GM12878 (cell line): ENCODE measurements around the gene SNX30. TPM values are rescaled to one million over a fixed set of nuclear protein-coding genes. Genes with fewer than 3 reads are reported as not detected.

Source experiments
- ATAC-seq: fragments of 200-7000 bp; cut with Tn5 transposase; 3 replicates; pipeline ENCODE4 v1.9.1; 2020; ENCODE audit warnings: mild to moderate bottlenecking, moderate library complexity
- BruUV-seq: library from RNA; stranded (reverse); fragments of 400-500 nt; replicated peaks from 2 replicates; lab custom pipeline; 2021; lab: Mats Ljungman, UMichigan
- CTCF ChIA-PET: fragments of 300-600 bp; sonication (Branson Sonifier 250); formaldehyde crosslinking; extraction: SDS; loops from one replicate; lab custom pipeline; 2021; ENCODE audit warnings: inconsistent platforms; lab: Yijun Ruan, JAX
- POLR2A ChIA-PET: fragments of 350-600 bp; formaldehyde crosslinking; extraction: SDS; loops from one replicate; lab custom pipeline; 2021; ENCODE audit warnings: inconsistent platforms; lab: Charles Lee
- RAD21 ChIA-PET: fragments of 300-600 bp; sonication (Branson Sonifier 250); formaldehyde crosslinking; loops from one replicate; lab custom pipeline; 2023; ENCODE audit warnings: antibody characterized with exemption; ENCODE audit not compliant: unreplicated experiment; lab: Charles Lee
- SMC1A ChIA-PET: fragments of 300-600 bp; sonication (Branson Sonifier 250); formaldehyde crosslinking; loops from one replicate; lab custom pipeline; 2023; ENCODE audit not compliant: unreplicated experiment, uncharacterized antibody; lab: Charles Lee
- DNase-seq: peaks from one replicate; pipeline ENCODE4 v3.0.0-alpha.2; 2011; ENCODE audit warnings: low read depth, low spot score
- FAIRE-seq: peaks from 3 replicates; lab custom pipeline; 2011; peaks lifted over from hg19 to GRCh38; lab: Jason Lieb, UNC
- H2AFZ ChIP-seq: 2 replicates; pipeline ENCODE4 v1.6.0; 2011; ENCODE audit warnings: low read depth, low read length, control low read depth; ENCODE audit not compliant: control insufficient read depth
- H3K27ac ChIP-seq: 2 replicates; pipeline ENCODE4 v1.5.1; 2011; ENCODE audit warnings: control low read depth; ENCODE audit not compliant: control insufficient read depth, insufficient read depth
- H3K27me3 ChIP-seq, 2 experiments: replicated peaks in 1 of 2; 2 replicates each; pipeline versions ENCODE4 v1.6.0 to v1.6.1; 2011; ENCODE audit warnings: low read length in 1 of 2; ENCODE audit not compliant: control insufficient read depth in 2 of 2, insufficient read depth in 2 of 2
- H3K36me3 ChIP-seq, 2 experiments: 2 replicates each; pipeline ENCODE4 v1.5.1; 2011; ENCODE audit warnings: low read length in 1 of 2; ENCODE audit not compliant: control insufficient read depth in 2 of 2, insufficient read depth in 2 of 2
- H3K4me1 ChIP-seq: 2 replicates; pipeline ENCODE4 v1.6.1; 2011; ENCODE audit warnings: mild to moderate bottlenecking, low read length, moderate library complexity, mixed read lengths; ENCODE audit not compliant: control insufficient read depth, insufficient read depth
- H3K4me2 ChIP-seq: 2 replicates; pipeline ENCODE4 v1.6.0; 2011; ENCODE audit warnings: control low read depth; ENCODE audit not compliant: control insufficient read depth, insufficient read depth
- H3K4me3 ChIP-seq: fragments of 200-600 bp; sonication (generic); 2 replicates; pipeline ENCODE4 v1.5.1; 2016
- H3K79me2 ChIP-seq: 2 replicates; pipeline ENCODE4 v1.6.0; 2011; ENCODE audit warnings: low read length; ENCODE audit not compliant: control insufficient read depth, insufficient read depth
- H3K9ac ChIP-seq: 2 replicates; pipeline ENCODE4 v1.8.0; 2011; ENCODE audit warnings: low read length, control low read depth, mixed read lengths; ENCODE audit not compliant: control insufficient read depth, insufficient read depth
- H3K9me3 ChIP-seq: replicated peaks from 3 replicates; pipeline ENCODE4 v1.5.1; 2011; ENCODE audit warnings: mild to moderate bottlenecking, low read length; ENCODE audit not compliant: control insufficient read depth, insufficient read depth
- H4K20me1 ChIP-seq: 2 replicates; pipeline ENCODE4 v1.6.0; 2011; ENCODE audit not compliant: control insufficient read depth, insufficient read depth
- EGR1 ChIP-seq, 2 experiments: IDR thresholded peaks; 1 replicate in 1 of 2; 2 replicates in 1 of 2; pipeline ENCODE4 v1.6.1; 2011 to 2012; ENCODE audit warnings: low read depth in 2 of 2, low read length in 2 of 2, borderline replicate concordance in 1 of 2, mild to moderate bottlenecking in 1 of 2, moderate library complexity in 1 of 2
- ESRRA ChIP-seq: IDR thresholded peaks from 2 replicates; pipeline ENCODE4 v1.6.1; 2012; ENCODE audit warnings: mild to moderate bottlenecking, low read length, improper control_type of control experiment
- HDAC2 ChIP-seq: fragments of 200-600 bp; sonication (generic); IDR thresholded peaks from 2 replicates; pipeline ENCODE4 v1.6.1; 2017
- HDAC6 ChIP-seq: fragments of 200-600 bp; sonication (generic); IDR thresholded peaks from one replicate; pipeline ENCODE4 v1.8.0; 2017; ENCODE audit warnings: antibody characterized with exemption; ENCODE audit not compliant: unreplicated experiment
- MEF2B ChIP-seq: fragments of 450-650 bp; IDR thresholded peaks from 2 replicates; pipeline ENCODE4 v1.6.1; 2018; ENCODE audit warnings: mild to moderate bottlenecking, moderate library complexity; ENCODE audit not compliant: partially characterized antibody, poor library complexity, severe bottlenecking
- SRF ChIP-seq, 2 experiments: IDR thresholded peaks; 2 replicates each; pipeline ENCODE4 v1.6.1; 2011; ENCODE audit warnings: low read depth in 2 of 2, low read length in 2 of 2, mild to moderate bottlenecking in 1 of 2, moderate library complexity in 1 of 2
- ZNF384 ChIP-seq: IDR thresholded peaks from 2 replicates; pipeline ENCODE4 v1.6.1; 2012; ENCODE audit warnings: low read depth, mild to moderate bottlenecking, low read length, improper control_type of control experiment, borderline replicate concordance
- ZNF622 ChIP-seq: fragments of 450-650 bp; IDR thresholded peaks from 2 replicates; pipeline ENCODE4 v1.6.1; 2017; ENCODE audit warnings: mild to moderate bottlenecking, inconsistent platforms
- WGBS: methylation state at CpG from one replicate; pipeline ENCODE4 v1.1.6; 2016; ENCODE audit warnings: low lambda C conversion rate; ENCODE audit not compliant: insufficient replicate concordance, insufficient coverage; ENCODE audit errors: missing lambda C conversion rate; 5-methylcytosine and 5-hydroxymethylcytosine counted together
- in situ Hi-C: fragments of 300-500 bp; cut with MboI; formaldehyde crosslinking; loops from 9 replicates; pipeline ENCODE4 v1.14.3; 2018; ENCODE audit warnings: mixed read lengths
- intact Hi-C: fragments of 100-400 bp; cut with micrococcal nuclease; formaldehyde crosslinking; loops from one replicate; pipeline ENCODE4 v1.14.2; 2022; ENCODE audit not compliant: unreplicated experiment
- polyA plus RNA-seq, 11 experiments: library from polyadenylated mRNA; depleted of rRNA in 4 of 11; unstranded in 6 of 11; stranded (reverse) in 5 of 11; fragments of >200 nt; fragmentation: Nextera tagmentation in 4 of 11; fragmentation: Illumina TruSeq in 1 of 11; extraction: Ambion mirVana in 4 of 11; extraction: Trizol in 1 of 11; gene quantifications; 1 replicate in 1 of 11; 2 replicates in 10 of 11; pipeline versions ENCODE4 v1.2.1 to v1.2.3, GENCODE V29; 2011 to 2016; ENCODE audit warnings: inconsistent platforms in 2 of 11, missing spikeins in 2 of 11, low read depth in 1 of 11
- total RNA-seq, 4 experiments: library from RNA; depleted of rRNA in 3 of 4; stranded (reverse); fragments of >200 nt in 3 of 4; fragmentation: Illumina TruSeq in 1 of 4; extraction: Trizol in 1 of 4; gene quantifications; 2 replicates each; pipeline versions ENCODE4 v1.2.1 to v1.2.3, GENCODE V29; 2013 to 2021
- TF ChIP-seq, protein P1 (sequence below), 3 experiments: IDR thresholded peaks in 2 of 3; conservative IDR thresholded peaks in 1 of 3; 2 replicates each; pipeline ENCODE4 v1.5.1; 2011; ENCODE audit warnings: low read depth in 3 of 3, low read length in 3 of 3, mild to moderate bottlenecking in 3 of 3, control low read depth in 2 of 3, moderate library complexity in 2 of 3, inconsistent platforms in 1 of 3, mixed read lengths in 1 of 3; ENCODE audit not compliant: control insufficient read depth in 2 of 3, insufficient read depth in 1 of 3; ENCODE audit errors: extremely low read depth in 1 of 3
- TF ChIP-seq, protein P2 (sequence below): fragments of 450-650 bp; IDR thresholded peaks from 2 replicates; pipeline ENCODE4 v1.6.1; 2018; ENCODE audit warnings: mild to moderate bottlenecking, low read depth, moderate library complexity; ENCODE audit not compliant: partially characterized antibody
- TF ChIP-seq, protein P3 (sequence below): IDR thresholded peaks from 2 replicates; pipeline ENCODE4 v1.6.1; 2011; ENCODE audit warnings: low read depth, low read length, improper control_type of control experiment, borderline replicate concordance

The SNX30 gene
- total and polyA plus RNA-seq, 10 of the 15 experiments (the other 5 are each of a cell fraction or from before 2014, with no cell fraction given), result 0.53 to 4.0 (median 1.5) TPM

DNA sequence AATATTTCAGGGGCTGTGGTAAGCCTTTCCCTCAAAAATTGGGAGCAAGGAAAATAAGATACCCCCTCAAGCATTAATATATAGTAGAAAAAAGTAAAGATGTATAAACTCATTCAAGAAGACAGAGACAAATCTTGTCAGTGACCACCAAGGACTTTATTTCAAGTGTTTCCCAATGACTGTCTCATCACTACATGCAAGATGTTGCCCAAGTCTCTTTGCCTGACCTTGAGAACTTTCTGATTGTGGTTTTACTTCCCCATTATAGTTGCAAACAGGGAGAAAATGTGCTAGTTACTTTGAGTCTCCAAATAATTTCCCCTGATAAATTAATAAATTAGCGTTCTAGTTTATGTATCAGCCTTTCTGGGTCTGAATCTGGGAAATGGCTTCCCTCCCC is 144.1 kb downstream of the SNX30 start:
- Histone ChIP-seq H2AFZ (no peak overlapping the region), H3K4me2 (no peak overlapping the region), H3K9ac (no peak overlapping the region), H4K20me1 (no peaks in the 10 kb centered on the region), H3K27ac (no peak overlapping the region), H3K4me3 (no peak overlapping the region), H3K4me1 (peaks cover 11% of the 10 kb centered on the region), H3K36me3 (no peaks in the 10 kb centered on the region), H3K9me3 (no peaks in the 10 kb centered on the region; the same call in 2 of the 3 replicates), H3K79me2 (no peaks in the 10 kb centered on the region), H3K27me3 (peaks cover 3 to 10% of the 10 kb centered on the region in 2 experiments)
- ChIA-PET POLR2A (no interaction called here), CTCF (interaction anchor here (3.7 kb wide), 1 partner anchor 9 kb away, joined by 11 read pairs; no protein-coding TSS in a partner anchor), SMC1A (no interaction called here), RAD21 (no interaction called here)
- in situ Hi-C loops (no loop called here), intact Hi-C loops (no loop called here)
- DNase-seq (no peak), ATAC-seq (no peak), FAIRE-seq (no peak)
- no peak for TF ChIP-seq ESRRA
- TF ChIP-seq, protein P1, sequence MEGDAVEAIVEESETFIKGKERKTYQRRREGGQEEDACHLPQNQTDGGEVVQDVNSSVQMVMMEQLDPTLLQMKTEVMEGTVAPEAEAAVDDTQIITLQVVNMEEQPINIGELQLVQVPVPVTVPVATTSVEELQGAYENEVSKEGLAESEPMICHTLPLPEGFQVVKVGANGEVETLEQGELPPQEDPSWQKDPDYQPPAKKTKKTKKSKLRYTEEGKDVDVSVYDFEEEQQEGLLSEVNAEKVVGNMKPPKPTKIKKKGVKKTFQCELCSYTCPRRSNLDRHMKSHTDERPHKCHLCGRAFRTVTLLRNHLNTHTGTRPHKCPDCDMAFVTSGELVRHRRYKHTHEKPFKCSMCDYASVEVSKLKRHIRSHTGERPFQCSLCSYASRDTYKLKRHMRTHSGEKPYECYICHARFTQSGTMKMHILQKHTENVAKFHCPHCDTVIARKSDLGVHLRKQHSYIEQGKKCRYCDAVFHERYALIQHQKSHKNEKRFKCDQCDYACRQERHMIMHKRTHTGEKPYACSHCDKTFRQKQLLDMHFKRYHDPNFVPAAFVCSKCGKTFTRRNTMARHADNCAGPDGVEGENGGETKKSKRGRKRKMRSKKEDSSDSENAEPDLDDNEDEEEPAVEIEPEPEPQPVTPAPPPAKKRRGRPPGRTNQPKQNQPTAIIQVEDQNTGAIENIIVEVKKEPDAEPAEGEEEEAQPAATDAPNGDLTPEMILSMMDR (IDR thresholded peaks at IDR 0.05 in 2 of 3, conservative IDR thresholded peaks at IDR 0.05 in 1 of 3; ENCODE audit: control insufficient read depth in 2 of 3, extremely low read depth in 1 of 3, insufficient read depth in 1 of 3, low read depth in 3 of 3, low read length in 3 of 3), result no peak
- TF ChIP-seq HDAC2, result no peak
- TF ChIP-seq SRF (IDR thresholded peaks at IDR 0.05; ENCODE audit: low read depth in 2 of 2, low read length in 2 of 2), result no peak
- TF ChIP-seq MEF2B, result no peak
- no peak for TF ChIP-seq ZNF622
- no peak for TF ChIP-seq HDAC6
- TF ChIP-seq, protein P2, sequence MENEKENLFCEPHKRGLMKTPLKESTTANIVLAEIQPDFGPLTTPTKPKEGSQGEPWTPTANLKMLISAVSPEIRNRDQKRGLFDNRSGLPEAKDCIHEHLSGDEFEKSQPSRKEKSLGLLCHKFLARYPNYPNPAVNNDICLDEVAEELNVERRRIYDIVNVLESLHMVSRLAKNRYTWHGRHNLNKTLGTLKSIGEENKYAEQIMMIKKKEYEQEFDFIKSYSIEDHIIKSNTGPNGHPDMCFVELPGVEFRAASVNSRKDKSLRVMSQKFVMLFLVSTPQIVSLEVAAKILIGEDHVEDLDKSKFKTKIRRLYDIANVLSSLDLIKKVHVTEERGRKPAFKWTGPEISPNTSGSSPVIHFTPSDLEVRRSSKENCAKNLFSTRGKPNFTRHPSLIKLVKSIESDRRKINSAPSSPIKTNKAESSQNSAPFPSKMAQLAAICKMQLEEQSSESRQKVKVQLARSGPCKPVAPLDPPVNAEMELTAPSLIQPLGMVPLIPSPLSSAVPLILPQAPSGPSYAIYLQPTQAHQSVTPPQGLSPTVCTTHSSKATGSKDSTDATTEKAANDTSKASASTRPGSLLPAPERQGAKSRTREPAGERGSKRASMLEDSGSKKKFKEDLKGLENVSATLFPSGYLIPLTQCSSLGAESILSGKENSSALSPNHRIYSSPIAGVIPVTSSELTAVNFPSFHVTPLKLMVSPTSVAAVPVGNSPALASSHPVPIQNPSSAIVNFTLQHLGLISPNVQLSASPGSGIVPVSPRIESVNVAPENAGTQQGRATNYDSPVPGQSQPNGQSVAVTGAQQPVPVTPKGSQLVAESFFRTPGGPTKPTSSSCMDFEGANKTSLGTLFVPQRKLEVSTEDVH, result no peak
- TF ChIP-seq, protein P3, sequence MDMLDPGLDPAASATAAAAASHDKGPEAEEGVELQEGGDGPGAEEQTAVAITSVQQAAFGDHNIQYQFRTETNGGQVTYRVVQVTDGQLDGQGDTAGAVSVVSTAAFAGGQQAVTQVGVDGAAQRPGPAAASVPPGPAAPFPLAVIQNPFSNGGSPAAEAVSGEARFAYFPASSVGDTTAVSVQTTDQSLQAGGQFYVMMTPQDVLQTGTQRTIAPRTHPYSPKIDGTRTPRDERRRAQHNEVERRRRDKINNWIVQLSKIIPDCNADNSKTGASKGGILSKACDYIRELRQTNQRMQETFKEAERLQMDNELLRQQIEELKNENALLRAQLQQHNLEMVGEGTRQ, result no peak
- TF ChIP-seq EGR1 (IDR thresholded peaks at IDR 0.05; ENCODE audit: borderline replicate concordance in 1 of 2, low read depth in 2 of 2, low read length in 2 of 2), result no peak
- TF ChIP-seq ZNF384, result no peak
- WGBS, result 100% methylated on average over 1 of the region's 1 CpG
- no TSS peak for BruUV-seq
